Measurements from ENCODE around the gene C9orf57.

GRCh38 chr9:72060513-72060912, at the start of gene C9orf57:
- TF ChIP-seq CTCF (conservative IDR thresholded peaks at IDR 0.05), result no peak
- no peak for TF ChIP-seq ZFX (IDR thresholded peaks at IDR 0.05)

All from C4-2B (cell line).